Measurements from ENCODE around the gene UBE2F. TPM values are rescaled to one million over a fixed set of nuclear protein-coding genes. Genes with fewer than 3 reads are reported as not detected.

UBE2F gene
- total RNA-seq, 1 experiment from 2014 or later, result 62.1 TPM

DNA sequence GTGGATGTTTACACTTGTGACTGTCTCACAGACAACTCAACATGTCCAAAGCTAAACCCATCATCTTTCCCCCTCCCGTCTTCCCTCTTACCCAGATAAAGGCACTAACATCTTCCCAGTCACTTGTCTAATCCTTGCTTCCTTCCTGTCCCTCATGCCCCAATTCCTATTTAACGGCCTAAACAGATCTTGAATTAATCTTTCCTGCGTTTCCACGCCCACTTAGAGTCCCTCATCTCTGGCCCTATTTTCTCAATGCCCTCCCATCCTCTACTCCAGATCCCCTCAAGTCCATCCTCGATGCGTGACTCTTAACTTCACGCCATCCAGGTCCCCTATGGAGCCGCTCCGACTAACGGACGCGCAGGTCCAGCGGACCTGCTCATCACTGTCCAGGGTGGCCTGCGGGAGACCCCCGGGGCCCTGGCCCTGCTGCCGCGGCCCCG, 93.3 kb downstream of the UBE2F start:
- no peaks in the 10 kb centered on the region for H4K20me1 ChIP-seq (ENCODE audit: control insufficient read depth, insufficient read depth, insufficient read length)
- H4K91ac ChIP-seq (ENCODE audit: insufficient read length, low read depth, low read length), result no peak overlapping the region
- H3K4me1 Mint-ChIP-seq, result peaks cover 27 to 34% of the 10 kb centered on the region in 2 experiments
- no peak overlapping the region for H4K5ac ChIP-seq (ENCODE audit: insufficient read length, low read depth, low read length)
- H3K4ac ChIP-seq (ENCODE audit: low read depth, low read length), result no peak overlapping the region
- peaks cover 4% of the 10 kb centered on the region for H3K79me1 ChIP-seq (ENCODE audit: insufficient read depth, low read depth, low read length, poor library complexity, severe bottlenecking)
- no peaks in the 10 kb centered on the region for H3K27me3 ChIP-seq (ENCODE audit: insufficient read depth, low read length)
- peaks cover 6% of the 10 kb centered on the region for H3K4me1 ChIP-seq (ENCODE audit: insufficient read depth, low read length)
- H3K4me2 ChIP-seq (ENCODE audit: insufficient read depth, insufficient read length, low read length), result peak overlapping the region; percentile 79
- H3K27ac Mint-ChIP-seq, result peak overlapping the region; percentile 16 to 84 (median 82); a peak in 6 of 7 replicates
- peaks cover 2% of the 10 kb centered on the region; the same call in 1 of the 2 replicates for H3K79me2 ChIP-seq (ENCODE audit: insufficient read depth, low read length)
- no peak for TF ChIP-seq CTCF (conservative IDR thresholded peaks at IDR 0.05)
- peak overlapping the region; percentile 84 for H3K9ac ChIP-seq (ENCODE audit: extremely low read depth, insufficient read length, low read length)
- no peak overlapping the region for H2BK120ac ChIP-seq (ENCODE audit: low read depth, low read length, poor library complexity, severe bottlenecking)
- no peak overlapping the region for H3K27ac ChIP-seq (ENCODE audit: insufficient read length, low read depth, low read length)
- H3K18ac ChIP-seq (ENCODE audit: insufficient read length, low read depth, low read length), result peak overlapping the region; percentile 66
- no peak overlapping the region for H3T11ph ChIP-seq (ENCODE audit: low read length)
- H3K27me3 Mint-ChIP-seq (ENCODE audit: low read depth), result peaks cover 8% of the 10 kb centered on the region; the same call in 1 of the 2 replicates
- H3K36me3 Mint-ChIP-seq (ENCODE audit: insufficient read depth in 1 of 3, low read depth in 3 of 3), result peaks cover 11 to 20% (median 16%) of the 10 kb centered on the region in 3 experiments
- no peak overlapping the region for H3K23ac ChIP-seq (ENCODE audit: insufficient read length, low read depth, low read length)
- H4K8ac ChIP-seq (replicated peaks; ENCODE audit: insufficient read length, low read depth, low read length), result no peak overlapping the region
- H3K56ac ChIP-seq (ENCODE audit: insufficient read length, low read depth, low read length), result no peak overlapping the region
- H3K4me3 Mint-ChIP-seq, result peak overlapping the region; percentile 88 to 90
- H3K9me3 ChIP-seq (ENCODE audit: control insufficient read depth, low read depth, low read length), result no peaks in the 10 kb centered on the region
- H2AFZ ChIP-seq (ENCODE audit: low read length), result no peak overlapping the region
- H2BK15ac ChIP-seq (ENCODE audit: low read depth, low read length), result no peak overlapping the region
- no peak overlapping the region for H2AK5ac ChIP-seq (ENCODE audit: insufficient read length, low read length)
- no peak overlapping the region for H2BK12ac ChIP-seq (ENCODE audit: insufficient read length, low read depth, low read length)
- H2BK5ac ChIP-seq (ENCODE audit: insufficient read length, low read length), result no peak overlapping the region
- H3K23me2 ChIP-seq (ENCODE audit: insufficient read length, low read depth, low read length, poor library complexity, severe bottlenecking), result peaks cover 9% of the 10 kb centered on the region
- peak overlapping the region; percentile 88; the same call in 1 of the 2 replicates for H3K14ac ChIP-seq (ENCODE audit: insufficient read depth, low read length)
- H3K9me3 Mint-ChIP-seq, result no peaks in the 10 kb centered on the region; a peak in 1 of 5 replicates
- whole genome bisulfite sequencing (ENCODE audit: extremely low coverage, insufficient read length, low lambda C conversion rate), result no CpG with 5 or more reads among the region's 18 CpGs
- no peak overlapping the region for H2BK20ac ChIP-seq (ENCODE audit: low read depth, low read length, poor library complexity, severe bottlenecking)
- DNase-seq, result no peak

All from H9 (cell line).